ENCODE measurements around the gene ACOT8.

DNA sequence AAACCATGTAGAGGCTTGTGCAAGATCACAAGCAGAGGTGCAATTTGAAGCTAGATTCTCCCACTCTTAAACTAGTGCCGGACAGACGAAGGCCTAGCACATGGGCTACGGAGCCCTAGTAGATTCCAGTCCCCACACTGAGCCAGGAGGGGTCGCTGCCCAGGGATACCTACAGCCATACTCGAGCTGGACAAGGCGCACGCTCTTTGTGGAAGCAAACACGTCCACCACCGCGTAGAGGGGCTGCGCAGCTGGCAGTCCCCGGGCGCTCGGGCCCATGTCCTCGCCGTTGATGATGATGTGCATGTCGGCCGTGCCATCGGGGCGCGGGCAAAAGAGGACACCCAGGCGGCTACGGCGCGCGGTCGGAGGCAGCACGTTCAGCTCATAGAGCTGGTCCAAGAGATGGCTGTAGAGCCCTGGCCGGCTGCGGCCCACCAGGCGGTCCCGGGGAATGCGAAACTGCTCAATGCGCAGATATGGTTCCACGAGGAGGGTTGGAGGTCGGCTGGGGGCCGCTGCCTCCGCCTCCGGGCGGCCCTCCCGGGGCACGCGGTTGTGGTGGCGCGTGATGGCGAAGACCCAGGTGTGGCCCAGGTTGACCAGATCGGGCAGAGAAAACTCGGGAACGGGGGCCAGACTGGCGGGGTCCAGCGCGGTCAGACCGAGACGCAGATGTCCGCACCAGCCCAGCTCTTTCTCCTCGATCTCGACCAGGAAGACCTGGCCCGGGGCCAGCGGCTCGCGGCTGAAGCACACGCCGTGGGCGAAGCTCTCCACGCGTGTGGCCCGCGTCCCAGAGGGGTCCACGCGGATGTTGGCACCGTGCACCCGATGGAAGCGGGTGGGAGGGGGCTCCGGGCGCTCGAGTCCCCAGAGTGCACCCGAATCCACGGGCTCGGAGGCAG, 33.1 kb upstream of the ACOT8 start:
- TF ChIP-seq, protein P1, sequence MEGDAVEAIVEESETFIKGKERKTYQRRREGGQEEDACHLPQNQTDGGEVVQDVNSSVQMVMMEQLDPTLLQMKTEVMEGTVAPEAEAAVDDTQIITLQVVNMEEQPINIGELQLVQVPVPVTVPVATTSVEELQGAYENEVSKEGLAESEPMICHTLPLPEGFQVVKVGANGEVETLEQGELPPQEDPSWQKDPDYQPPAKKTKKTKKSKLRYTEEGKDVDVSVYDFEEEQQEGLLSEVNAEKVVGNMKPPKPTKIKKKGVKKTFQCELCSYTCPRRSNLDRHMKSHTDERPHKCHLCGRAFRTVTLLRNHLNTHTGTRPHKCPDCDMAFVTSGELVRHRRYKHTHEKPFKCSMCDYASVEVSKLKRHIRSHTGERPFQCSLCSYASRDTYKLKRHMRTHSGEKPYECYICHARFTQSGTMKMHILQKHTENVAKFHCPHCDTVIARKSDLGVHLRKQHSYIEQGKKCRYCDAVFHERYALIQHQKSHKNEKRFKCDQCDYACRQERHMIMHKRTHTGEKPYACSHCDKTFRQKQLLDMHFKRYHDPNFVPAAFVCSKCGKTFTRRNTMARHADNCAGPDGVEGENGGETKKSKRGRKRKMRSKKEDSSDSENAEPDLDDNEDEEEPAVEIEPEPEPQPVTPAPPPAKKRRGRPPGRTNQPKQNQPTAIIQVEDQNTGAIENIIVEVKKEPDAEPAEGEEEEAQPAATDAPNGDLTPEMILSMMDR (IDR thresholded peaks at IDR 0.05; ENCODE audit: insufficient read depth, low read length) = no peak
- TF ChIP-seq, protein P2, sequence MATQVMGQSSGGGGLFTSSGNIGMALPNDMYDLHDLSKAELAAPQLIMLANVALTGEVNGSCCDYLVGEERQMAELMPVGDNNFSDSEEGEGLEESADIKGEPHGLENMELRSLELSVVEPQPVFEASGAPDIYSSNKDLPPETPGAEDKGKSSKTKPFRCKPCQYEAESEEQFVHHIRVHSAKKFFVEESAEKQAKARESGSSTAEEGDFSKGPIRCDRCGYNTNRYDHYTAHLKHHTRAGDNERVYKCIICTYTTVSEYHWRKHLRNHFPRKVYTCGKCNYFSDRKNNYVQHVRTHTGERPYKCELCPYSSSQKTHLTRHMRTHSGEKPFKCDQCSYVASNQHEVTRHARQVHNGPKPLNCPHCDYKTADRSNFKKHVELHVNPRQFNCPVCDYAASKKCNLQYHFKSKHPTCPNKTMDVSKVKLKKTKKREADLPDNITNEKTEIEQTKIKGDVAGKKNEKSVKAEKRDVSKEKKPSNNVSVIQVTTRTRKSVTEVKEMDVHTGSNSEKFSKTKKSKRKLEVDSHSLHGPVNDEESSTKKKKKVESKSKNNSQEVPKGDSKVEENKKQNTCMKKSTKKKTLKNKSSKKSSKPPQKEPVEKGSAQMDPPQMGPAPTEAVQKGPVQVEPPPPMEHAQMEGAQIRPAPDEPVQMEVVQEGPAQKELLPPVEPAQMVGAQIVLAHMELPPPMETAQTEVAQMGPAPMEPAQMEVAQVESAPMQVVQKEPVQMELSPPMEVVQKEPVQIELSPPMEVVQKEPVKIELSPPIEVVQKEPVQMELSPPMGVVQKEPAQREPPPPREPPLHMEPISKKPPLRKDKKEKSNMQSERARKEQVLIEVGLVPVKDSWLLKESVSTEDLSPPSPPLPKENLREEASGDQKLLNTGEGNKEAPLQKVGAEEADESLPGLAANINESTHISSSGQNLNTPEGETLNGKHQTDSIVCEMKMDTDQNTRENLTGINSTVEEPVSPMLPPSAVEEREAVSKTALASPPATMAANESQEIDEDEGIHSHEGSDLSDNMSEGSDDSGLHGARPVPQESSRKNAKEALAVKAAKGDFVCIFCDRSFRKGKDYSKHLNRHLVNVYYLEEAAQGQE (IDR thresholded peaks at IDR 0.05; ENCODE audit: insufficient replicate concordance, low read depth) = no peak
- TF ChIP-seq POLR2AphosphoS5 (IDR thresholded peaks at IDR 0.05; ENCODE audit: low read depth) = no peak
- no peak for TF ChIP-seq GABPA (IDR thresholded peaks at IDR 0.05; ENCODE audit: low read depth)
- TF ChIP-seq SPI1 (IDR thresholded peaks at IDR 0.05; ENCODE audit: borderline replicate concordance, low read depth) = no peak

Data from HL-60 (cell line).